RWPE1 (cell line): ENCODE results near the gene SLC35G2.

Source experiments
- CTCF ChIA-PET: fragments of 350-600 bp; sonication (Branson Sonifier 250); formaldehyde crosslinking; extraction: SDS; loops from one replicate; lab custom pipeline; 2021; lab: Yijun Ruan, JAX
- POLR2A ChIA-PET: fragments of 400-600 bp; formaldehyde crosslinking; extraction: SDS; loops from one replicate; lab custom pipeline; 2020; ENCODE audit warnings: antibody characterized with exemption; ENCODE audit not compliant: low non-redundant PET; lab: Yijun Ruan, JAX
- DNase-seq: peaks from one replicate; pipeline ENCODE4 v3.0.0; 2012; ENCODE audit warnings: low spot score
- H3K27ac ChIP-seq: fragments of 450-650 bp; 2 replicates; pipeline ENCODE4 v1.5.1; 2017
- CTCF ChIP-seq: fragments of 450-650 bp; conservative IDR thresholded peaks from 2 replicates; pipeline ENCODE4 v1.5.1; 2017; ENCODE audit warnings: low read depth, mild to moderate bottlenecking

SLC35G2 gene

GRCh38 chr3:136818769-136819391, at the start of gene SLC35G2:
SLC35G2 (plus strand) TSS chr3:136819126; CDS start chr3:136854461, 35,335 bp downstream.
- ChIA-PET CTCF (no interaction called here), POLR2A (no interaction called here)

GRCh38 chr3:136772709-136773108, 46.2 kb upstream of the SLC35G2 start:
- no peak overlapping the region for H3K27ac ChIP-seq
- POLR2A ChIA-PET: no interaction called here
- peak; percentile 60 for DNase-seq
- no peak for TF ChIP-seq CTCF
- CTCF ChIA-PET: interaction anchor here (0.6 kb wide), 1 partner anchor 13 kb away, joined by 3 read pairs; no protein-coding TSS in a partner anchor

More at GRCh38 chr3:136818769-136819391, at the start of gene SLC35G2:
- no peak for TF ChIP-seq CTCF
- no peak for DNase-seq
- H3K27ac ChIP-seq: peak within 1 kb of the TSS; percentile 84

- no peak for DNase-seq
- ChIA-PET CTCF (no interaction called here), POLR2A (no interaction called here)
- H3K27ac ChIP-seq: no peak overlapping the region
- TF ChIP-seq CTCF: no peak
These were observed 40.1 kb upstream of the SLC35G2 start for GRCh38 chr3:136778865-136779264.

GRCh38 chr3:136780741-136781140, 38.2 kb upstream of the SLC35G2 start:
- CTCF ChIA-PET: no interaction called here

GRCh38 chr3:136783708-136784191, 35.2 kb upstream of the SLC35G2 start:
- POLR2A ChIA-PET: no interaction called here
- no peak for DNase-seq
- TF ChIP-seq CTCF: no peak
- CTCF ChIA-PET: interaction anchor here (0.6 kb wide), 1 partner anchor 252 kb away, joined by 3 read pairs; no protein-coding TSS in a partner anchor
- no peak overlapping the region for H3K27ac ChIP-seq

More at GRCh38 chr3:136780741-136781140, 38.2 kb upstream of the SLC35G2 start:
- POLR2A ChIA-PET: no interaction called here
- no peak overlapping the region for H3K27ac ChIP-seq
- DNase-seq: no peak
- no peak for TF ChIP-seq CTCF

- TF ChIP-seq CTCF: no peak
- CTCF ChIA-PET: interaction anchor here (0.6 kb wide), 1 partner anchor 246 kb away, joined by 6 read pairs; no protein-coding TSS in a partner anchor
- POLR2A ChIA-PET: no interaction called here
- DNase-seq: no peak
- no peak overlapping the region for H3K27ac ChIP-seq
These were observed 31.6 kb upstream of the SLC35G2 start for GRCh38 chr3:136787349-136787748.
